Activated CD4-positive, CD25-positive, alpha-beta regulatory T cell treated with anti-CD3 and anti-CD28 coated beads, Interleukin-2, amount 50 U/mL, for 24 hours (primary cell): ENCODE measurements around the gene NFS1.
A peak's percentile ranks its signal among the peaks of the same experiment; 100 is the strongest.
"Not testable (repeated sequence)": the region's sequence is repeated elsewhere in the genome, so short reads cannot be mapped to it uniquely, and the experiment has no call there.

Source experiments
- ATAC-seq, 2 donors: fragments of 150-1000 bp; cut with Tn5 transposase; one replicate each; pipeline ENCODE4 v1.10.0; 2021; ENCODE audit warnings: mild to moderate bottlenecking in 1 of 2, moderate library complexity in 1 of 2

NFS1 gene

GRCh38 chr20:35699127-35699956, at the start of gene NFS1, which contains the start of gene ROMO1:
NFS1 (minus strand) TSS chr20:35699352; CDS start chr20:35699288, 64 bp downstream.
ROMO1 (plus strand) TSS chr20:35699405; CDS start chr20:35699633, 228 bp downstream.
- ATAC-seq: peak; percentile 95 to 97

GRCh38 chr20:35744492-35744841, 45.3 kb upstream of the NFS1 start:
- ATAC-seq: not testable (repeated sequence)

- ATAC-seq: no peak
Measured at GRCh38 chr20:35743693-35744491, 44.7 kb upstream of the NFS1 start.

- ATAC-seq: no peak
Measured at GRCh38 chr20:35742741-35743523, 43.8 kb upstream of the NFS1 start.

- ATAC-seq: peak; percentile 82 to 88
Measured at GRCh38 chr20:35741892-35742740, 43.0 kb upstream of the NFS1 start, which contains the start of gene RBM39. RBM39 (minus strand) TSS chr20:35742260; CDS start chr20:35740874, 1,386 bp downstream.

GRCh38 chr20:35739294-35740163, 40.4 kb upstream of the NFS1 start:
- ATAC-seq: no peak

GRCh38 chr20:35738410-35739179, 39.4 kb upstream of the NFS1 start:
- ATAC-seq: no peak

- ATAC-seq: no peak
Measured at GRCh38 chr20:35737865-35738333, 38.7 kb upstream of the NFS1 start.

- no peak for ATAC-seq
Measured at GRCh38 chr20:35735826-35736470, 36.8 kb upstream of the NFS1 start.

- no peak for ATAC-seq
Measured at GRCh38 chr20:35734777-35735649, 35.9 kb upstream of the NFS1 start.

GRCh38 chr20:35734374-35734773, 35.2 kb upstream of the NFS1 start:
- ATAC-seq: no peak

GRCh38 chr20:35732644-35732982, 33.5 kb upstream of the NFS1 start:
- no peak for ATAC-seq

- no peak for ATAC-seq
Measured at GRCh38 chr20:35731862-35732643, 32.9 kb upstream of the NFS1 start.

GRCh38 chr20:35731469-35731788, 32.3 kb upstream of the NFS1 start:
- ATAC-seq: no peak

- ATAC-seq: no peak
Measured at GRCh38 chr20:35730583-35731468, 31.7 kb upstream of the NFS1 start.

- ATAC-seq: peak; percentile 39 to 54
Measured at GRCh38 chr20:35729836-35730582, 30.9 kb upstream of the NFS1 start.
